ENCODE measurements around the gene BACH2.
"Not testable (repeated sequence)": the region's sequence is repeated elsewhere in the genome, so short reads cannot be mapped to it uniquely, and the experiment has no call there.

The BACH2 gene

GRCh38 chr6:90336388-90336947 is 39.8 kb upstream of the BACH2 start:
- TF ChIP-seq GABPA (IDR thresholded peaks at IDR 0.05; ENCODE audit: low read depth) (no peak), POLR2AphosphoS5 (IDR thresholded peaks at IDR 0.05; ENCODE audit: low read depth) (no peak), CTCF (IDR thresholded peaks at IDR 0.05; ENCODE audit: insufficient read depth, low read length) (no peak), SPI1 (IDR thresholded peaks at IDR 0.05; ENCODE audit: borderline replicate concordance, low read depth) (no peak)
- TF ChIP-seq, protein P1, sequence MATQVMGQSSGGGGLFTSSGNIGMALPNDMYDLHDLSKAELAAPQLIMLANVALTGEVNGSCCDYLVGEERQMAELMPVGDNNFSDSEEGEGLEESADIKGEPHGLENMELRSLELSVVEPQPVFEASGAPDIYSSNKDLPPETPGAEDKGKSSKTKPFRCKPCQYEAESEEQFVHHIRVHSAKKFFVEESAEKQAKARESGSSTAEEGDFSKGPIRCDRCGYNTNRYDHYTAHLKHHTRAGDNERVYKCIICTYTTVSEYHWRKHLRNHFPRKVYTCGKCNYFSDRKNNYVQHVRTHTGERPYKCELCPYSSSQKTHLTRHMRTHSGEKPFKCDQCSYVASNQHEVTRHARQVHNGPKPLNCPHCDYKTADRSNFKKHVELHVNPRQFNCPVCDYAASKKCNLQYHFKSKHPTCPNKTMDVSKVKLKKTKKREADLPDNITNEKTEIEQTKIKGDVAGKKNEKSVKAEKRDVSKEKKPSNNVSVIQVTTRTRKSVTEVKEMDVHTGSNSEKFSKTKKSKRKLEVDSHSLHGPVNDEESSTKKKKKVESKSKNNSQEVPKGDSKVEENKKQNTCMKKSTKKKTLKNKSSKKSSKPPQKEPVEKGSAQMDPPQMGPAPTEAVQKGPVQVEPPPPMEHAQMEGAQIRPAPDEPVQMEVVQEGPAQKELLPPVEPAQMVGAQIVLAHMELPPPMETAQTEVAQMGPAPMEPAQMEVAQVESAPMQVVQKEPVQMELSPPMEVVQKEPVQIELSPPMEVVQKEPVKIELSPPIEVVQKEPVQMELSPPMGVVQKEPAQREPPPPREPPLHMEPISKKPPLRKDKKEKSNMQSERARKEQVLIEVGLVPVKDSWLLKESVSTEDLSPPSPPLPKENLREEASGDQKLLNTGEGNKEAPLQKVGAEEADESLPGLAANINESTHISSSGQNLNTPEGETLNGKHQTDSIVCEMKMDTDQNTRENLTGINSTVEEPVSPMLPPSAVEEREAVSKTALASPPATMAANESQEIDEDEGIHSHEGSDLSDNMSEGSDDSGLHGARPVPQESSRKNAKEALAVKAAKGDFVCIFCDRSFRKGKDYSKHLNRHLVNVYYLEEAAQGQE (IDR thresholded peaks at IDR 0.05; ENCODE audit: insufficient replicate concordance, low read depth): no peak
- Histone ChIP-seq H3K27ac (replicated peaks) (no peak overlapping the region), H3K4me3 (replicated peaks; ENCODE audit: insufficient read depth, low read length) (no peak overlapping the region), H3K27me3 (ENCODE audit: insufficient read depth, poor library complexity, severe bottlenecking) (no peaks in the 10 kb centered on the region)
- DNase-seq (ENCODE audit: low read depth in 1 of 2, low spot score in 1 of 2): no peak

DNA sequence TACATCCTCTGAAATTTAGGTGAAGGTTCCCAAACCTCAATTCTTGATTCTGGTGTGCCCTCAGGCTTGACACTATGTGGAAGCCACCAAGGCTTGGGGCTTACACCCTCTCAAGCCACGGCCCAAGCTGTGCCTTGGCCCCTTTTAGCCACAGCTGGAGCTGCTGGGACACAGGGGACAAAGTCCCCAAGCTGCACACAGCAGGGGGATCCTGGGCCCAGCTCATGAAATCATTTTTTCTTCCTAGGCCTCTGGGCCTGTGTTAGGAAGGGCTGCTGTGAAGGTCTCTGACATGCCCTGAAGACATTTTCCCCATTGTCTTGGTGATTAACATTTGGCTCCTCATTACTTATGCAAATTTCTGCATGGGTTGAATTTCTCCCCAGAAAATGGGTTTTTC is 37.3 kb upstream of the BACH2 start:
- DNase-seq (ENCODE audit: low read depth in 1 of 2, low spot score in 1 of 2): no peak
- Histone ChIP-seq H3K4me3 (replicated peaks; ENCODE audit: insufficient read depth, low read length) (no peak overlapping the region), H3K27me3 (ENCODE audit: insufficient read depth, poor library complexity, severe bottlenecking) (no peaks in the 10 kb centered on the region), H3K27ac (replicated peaks) (no peak overlapping the region)
- TF ChIP-seq CTCF (IDR thresholded peaks at IDR 0.05; ENCODE audit: insufficient read depth, low read length): no peak

DNA sequence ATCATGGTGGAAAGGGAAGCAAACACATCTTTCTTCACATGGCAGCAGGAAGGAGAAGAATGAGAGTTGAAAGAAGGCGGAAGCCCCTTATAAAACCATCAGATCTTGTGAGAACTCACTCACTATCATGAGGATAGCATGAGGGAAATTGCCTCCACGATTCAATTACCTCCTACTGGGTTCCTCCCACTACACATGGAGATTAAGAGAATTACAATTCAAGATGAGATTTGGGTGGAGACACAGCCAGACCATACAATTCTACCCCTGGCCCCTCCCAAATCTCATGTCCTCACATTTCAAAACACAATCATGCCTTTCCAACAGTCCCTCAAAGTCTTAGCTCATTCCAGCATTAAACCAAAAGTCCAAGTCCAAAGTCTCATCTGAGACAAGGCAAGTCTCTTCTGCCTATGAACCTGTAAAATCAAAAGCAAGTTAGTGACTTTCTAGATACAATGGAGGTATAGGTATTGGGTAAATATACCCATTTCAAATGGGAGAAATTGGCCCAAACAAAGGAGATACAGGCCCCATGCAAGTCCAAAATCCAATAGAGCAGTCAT is 36.4 kb upstream of the BACH2 start:
- H3K27ac ChIP-seq (replicated peaks); H3K4me3 ChIP-seq (replicated peaks; ENCODE audit: insufficient read depth, low read length); DNase-seq (ENCODE audit: low read depth in 1 of 2, low spot score in 1 of 2); H3K27me3 ChIP-seq (ENCODE audit: insufficient read depth, poor library complexity, severe bottlenecking): not testable (repeated sequence)

GRCh38 chr6:90329386-90330077 is 32.9 kb upstream of the BACH2 start:
- no peak for TF ChIP-seq POLR2AphosphoS5 (IDR thresholded peaks at IDR 0.05; ENCODE audit: low read depth)
- no peak for TF ChIP-seq SPI1 (IDR thresholded peaks at IDR 0.05; ENCODE audit: borderline replicate concordance, low read depth)
- TF ChIP-seq, protein P1 (IDR thresholded peaks at IDR 0.05; ENCODE audit: insufficient replicate concordance, low read depth): no peak
- no peak for DNase-seq (ENCODE audit: low read depth in 1 of 2, low spot score in 1 of 2)
- no peak overlapping the region for H3K27ac ChIP-seq (replicated peaks)
- H3K4me3 ChIP-seq (replicated peaks; ENCODE audit: insufficient read depth, low read length): no peak overlapping the region
- H3K27me3 ChIP-seq (ENCODE audit: insufficient read depth, poor library complexity, severe bottlenecking): no peaks in the 10 kb centered on the region

GRCh38 chr6:90328004-90328403 is 31.4 kb upstream of the BACH2 start:
- no peak overlapping the region for H3K27ac ChIP-seq (replicated peaks)
- DNase-seq (ENCODE audit: low read depth in 1 of 2, low spot score in 1 of 2): no peak
- TF ChIP-seq GABPA (IDR thresholded peaks at IDR 0.05; ENCODE audit: low read depth): no peak
- no peak for TF ChIP-seq SPI1 (IDR thresholded peaks at IDR 0.05; ENCODE audit: borderline replicate concordance, low read depth)
- TF ChIP-seq, protein P1 (IDR thresholded peaks at IDR 0.05; ENCODE audit: insufficient replicate concordance, low read depth): no peak
- no peak for TF ChIP-seq POLR2AphosphoS5 (IDR thresholded peaks at IDR 0.05; ENCODE audit: low read depth)
- no peak for TF ChIP-seq CTCF (IDR thresholded peaks at IDR 0.05; ENCODE audit: insufficient read depth, low read length)
- no peaks in the 10 kb centered on the region for H3K27me3 ChIP-seq (ENCODE audit: insufficient read depth, poor library complexity, severe bottlenecking)
- no peak overlapping the region for H3K4me3 ChIP-seq (replicated peaks; ENCODE audit: insufficient read depth, low read length)
